Pons (tissue), 1 donor: ENCODE measurements around the gene UBE2O.
"Not testable (repeated sequence)": the region's sequence is repeated elsewhere in the genome, so short reads cannot be mapped to it uniquely, and the experiment has no call there.

Experiments
- DNase-seq: peaks from one replicate; pipeline ENCODE4 v3.0.0-alpha.2; 2016; ENCODE audit warnings: low spot score

The UBE2O gene

DNA sequence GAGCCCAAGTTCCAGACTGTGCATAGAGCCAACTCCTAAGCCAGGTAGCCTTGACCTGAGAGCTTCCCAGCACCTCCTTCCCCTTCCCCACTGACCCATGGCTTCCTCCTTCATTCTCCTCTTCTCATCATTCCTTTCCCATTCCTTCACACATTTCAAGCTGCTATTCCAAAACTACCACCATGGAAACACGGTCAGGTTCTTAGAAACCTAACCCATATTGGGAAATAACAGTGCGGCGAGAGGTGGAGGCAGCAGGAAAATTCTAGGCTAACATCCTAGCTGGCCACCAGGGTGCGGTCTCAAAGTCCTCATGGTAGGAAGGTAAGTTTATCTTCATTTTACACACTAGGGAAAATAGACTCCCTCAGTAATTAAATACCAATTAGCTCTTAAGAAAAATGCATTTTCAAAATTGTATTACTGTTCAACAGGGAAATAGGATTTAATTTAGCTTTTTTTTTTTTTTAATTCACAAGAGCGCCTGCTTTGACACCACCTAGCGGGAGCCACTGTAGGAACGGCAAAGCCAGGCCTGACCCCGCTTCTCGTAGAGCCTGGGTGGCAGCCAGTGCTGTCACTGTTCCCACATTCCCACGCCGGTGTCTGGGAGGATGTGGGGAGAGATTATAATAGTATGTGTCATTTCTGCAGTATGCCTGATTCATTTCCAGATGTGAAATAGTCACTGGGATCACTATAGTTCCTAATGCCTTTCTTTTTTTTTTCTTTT lies 82.5 kb downstream of the UBE2O start:
- no peak for DNase-seq

- DNase-seq = no peak
These were observed 83.1 kb downstream of the UBE2O start for GRCh38 chr17:76369804-76370203.

GRCh38 chr17:76369379-76369778 lies 83.6 kb downstream of the UBE2O start:
- DNase-seq = no peak

GRCh38 chr17:76368545-76368944 lies 84.4 kb downstream of the UBE2O start:
- no peak for DNase-seq

DNA sequence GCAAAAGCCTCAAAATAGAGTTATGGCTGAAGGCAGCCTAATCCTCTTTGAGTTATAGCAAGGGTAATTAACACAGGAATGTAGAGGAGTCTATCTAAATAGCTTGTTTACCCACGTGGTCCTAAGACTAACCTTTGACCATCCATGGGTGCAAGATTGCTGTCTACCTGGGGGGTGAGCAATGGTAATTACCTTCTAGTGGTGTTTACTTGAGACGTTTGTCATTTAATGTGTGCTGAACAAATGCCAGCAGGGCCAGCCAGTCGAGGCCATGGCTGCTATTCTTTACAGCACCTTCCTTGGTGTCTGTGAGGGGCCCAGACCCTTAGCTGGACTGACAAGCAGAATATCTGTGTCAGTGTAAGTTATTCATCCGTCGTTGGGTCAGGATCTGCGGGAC lies 85.3 kb downstream of the UBE2O start:
- DNase-seq = no peak

- DNase-seq = no peak
These were observed 86.7 kb downstream of the UBE2O start for GRCh38 chr17:76366247-76366646.

DNA sequence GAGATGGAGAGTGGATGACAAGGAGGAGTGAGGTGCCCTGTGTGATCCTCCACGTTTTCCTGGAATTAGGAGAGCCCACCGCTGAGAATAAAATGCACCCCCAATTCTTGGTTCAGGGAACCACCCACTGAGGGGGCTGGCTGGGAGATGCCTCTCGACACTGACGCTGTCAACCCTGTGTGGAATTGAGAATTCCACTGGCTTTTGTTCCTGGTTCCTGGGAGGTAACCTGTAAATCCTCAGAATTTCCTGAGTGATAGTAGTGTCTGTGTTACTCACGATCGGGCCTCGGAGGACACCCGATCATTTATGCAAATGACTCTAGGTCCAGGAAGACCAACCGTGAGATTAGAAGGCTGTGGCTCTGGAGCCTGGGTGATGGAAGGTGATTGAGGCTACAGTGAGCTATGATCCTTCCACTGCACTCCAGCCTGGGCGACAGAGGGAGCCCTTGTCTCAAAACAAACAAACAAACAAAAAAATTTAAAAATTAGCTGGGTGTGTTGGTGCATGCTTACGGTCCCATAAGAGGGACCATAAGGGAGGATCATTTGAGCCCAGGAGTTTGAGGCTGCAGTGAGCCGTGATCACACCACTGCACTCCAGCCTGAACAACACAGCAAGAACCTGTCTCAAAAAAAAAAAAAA lies 87.6 kb downstream of the UBE2O start:
- no peak for DNase-seq

- no peak for DNase-seq
These were observed 89.7 kb downstream of the UBE2O start for GRCh38 chr17:76363107-76363842.

GRCh38 chr17:76360461-76360860 lies 92.5 kb downstream of the UBE2O start:
- no peak for DNase-seq

GRCh38 chr17:76359776-76360175 lies 93.2 kb downstream of the UBE2O start:
- DNase-seq = not testable (repeated sequence)

GRCh38 chr17:76359375-76359774 lies 93.6 kb downstream of the UBE2O start:
- no peak for DNase-seq

- no peak for DNase-seq
These were observed 95.3 kb downstream of the UBE2O start for GRCh38 chr17:76357597-76358158.

GRCh38 chr17:76356803-76357456 lies 96.0 kb downstream of the UBE2O start:
- DNase-seq = no peak

GRCh38 chr17:76354747-76355310 lies 98.1 kb downstream of the UBE2O start:
- no peak for DNase-seq

GRCh38 chr17:76354317-76354729 lies 98.6 kb downstream of the UBE2O start:
- no peak for DNase-seq

DNA sequence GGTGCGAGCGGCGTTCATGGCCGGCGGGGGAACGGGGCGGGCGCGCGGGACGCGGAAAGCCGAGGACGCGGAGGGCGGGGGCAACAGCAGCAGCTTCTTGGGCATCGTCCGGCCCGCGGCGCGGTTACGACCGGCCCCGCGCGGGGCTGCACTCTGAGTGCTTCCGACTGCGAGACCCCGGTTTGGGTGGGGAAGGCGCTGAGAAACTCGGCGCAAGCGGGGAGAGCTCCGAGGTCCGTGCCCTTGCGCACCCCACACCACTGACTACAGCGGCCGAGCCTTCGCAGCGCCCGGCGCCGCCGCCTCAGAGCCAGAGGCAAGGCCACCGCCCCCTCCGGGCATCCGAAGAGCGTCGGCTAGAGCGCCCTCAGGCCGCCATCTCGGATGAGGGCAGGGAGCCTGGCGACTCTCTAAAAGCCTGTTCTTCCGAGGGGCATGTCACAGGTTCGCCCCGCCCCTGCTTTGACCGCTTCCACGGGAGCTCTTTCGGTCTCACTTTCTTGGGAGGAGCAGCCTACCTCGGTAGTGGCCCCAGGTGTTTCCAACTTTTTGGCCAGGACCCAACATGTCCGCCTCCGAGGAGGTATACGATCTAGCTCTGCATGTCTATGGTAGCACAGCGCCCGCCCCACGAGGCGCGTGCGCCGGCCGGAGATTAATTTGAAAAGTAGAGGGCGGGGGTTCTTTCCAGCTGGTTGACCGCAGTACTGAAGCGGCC lies 99.2 kb downstream of the UBE2O start, which contains the start of gene PRPSAP1:
PRPSAP1 (minus strand) TSS at position 318 of the 718 bp plus-strand sequence; CDS start at position 105, 213 bp downstream.
- DNase-seq = peak; percentile 91

DNA sequence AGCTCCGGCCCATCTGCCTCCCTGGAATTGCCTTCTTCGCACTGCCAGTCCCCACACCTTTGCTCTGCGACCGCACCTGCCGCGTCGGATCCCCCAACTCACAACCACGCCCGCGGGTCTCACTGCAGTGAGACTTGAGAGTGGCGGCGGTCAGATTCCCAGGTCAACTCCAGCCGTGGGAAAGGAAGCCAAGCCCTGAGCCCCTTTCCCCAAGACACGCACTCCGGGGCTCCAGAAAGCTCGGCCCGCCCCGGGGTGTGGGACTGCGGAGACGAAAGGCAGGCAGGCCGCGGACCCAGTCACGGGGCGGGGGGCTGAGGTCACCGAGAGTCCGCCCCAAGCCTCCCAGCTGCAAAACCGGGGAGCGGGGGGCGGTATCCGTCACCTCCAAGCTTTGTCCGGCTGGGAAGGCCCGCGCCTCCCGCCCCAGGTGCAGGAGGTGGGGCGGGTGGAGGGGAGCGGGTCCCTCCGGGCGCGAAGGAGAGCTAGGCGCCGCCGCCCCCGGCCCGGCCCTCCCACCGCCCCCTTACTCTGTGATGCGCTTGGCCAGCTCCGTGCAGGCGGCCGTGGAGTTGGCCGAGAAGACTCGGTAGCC lies 99.9 kb downstream of the UBE2O start:
- no peak for DNase-seq

DNA sequence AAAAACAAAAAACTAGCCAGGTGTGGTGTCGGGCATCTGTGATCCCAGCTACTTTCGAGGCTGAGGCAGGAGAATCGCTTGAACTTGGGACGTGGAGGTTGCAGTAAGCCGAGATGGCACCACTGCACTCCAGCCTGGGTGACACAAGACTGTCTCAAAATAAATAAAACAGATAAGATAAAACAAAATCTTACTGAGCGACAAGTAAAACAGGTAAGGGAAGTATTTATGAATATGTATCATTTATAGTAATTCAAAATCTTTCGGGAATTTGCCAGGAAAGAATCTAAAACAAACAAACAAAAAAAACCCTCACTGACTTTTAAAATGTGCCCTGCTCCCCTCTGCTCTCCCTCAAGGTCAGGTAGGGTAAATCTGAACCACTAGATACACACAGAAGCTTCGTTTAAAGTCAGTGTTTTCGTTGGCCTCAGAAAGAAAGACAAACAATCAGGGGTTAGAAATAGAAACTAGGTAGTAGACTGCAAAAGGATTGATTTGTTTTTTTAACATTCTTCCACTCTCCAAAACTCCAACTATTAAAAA lies 101.4 kb downstream of the UBE2O start:
- no peak for DNase-seq

DNA sequence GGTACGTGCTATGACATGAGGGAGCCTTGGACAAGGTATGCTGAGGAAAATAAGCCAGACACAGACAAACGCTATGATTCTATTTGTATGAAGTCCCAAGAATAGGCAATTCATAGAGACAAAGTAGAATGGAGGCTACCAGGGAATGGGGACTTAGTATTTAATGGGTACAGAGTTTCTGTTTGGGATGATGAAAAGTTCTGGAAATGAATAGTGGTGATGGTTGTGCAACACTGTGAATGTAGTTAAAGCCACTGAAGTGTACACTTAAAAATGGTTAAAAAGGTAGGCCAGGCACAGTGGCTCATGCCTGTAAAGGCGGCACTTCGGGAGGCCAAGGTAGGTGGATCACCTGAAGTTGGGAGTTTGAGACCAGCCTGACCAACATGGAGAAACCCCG lies 102.5 kb downstream of the UBE2O start:
- DNase-seq = no peak

DNA sequence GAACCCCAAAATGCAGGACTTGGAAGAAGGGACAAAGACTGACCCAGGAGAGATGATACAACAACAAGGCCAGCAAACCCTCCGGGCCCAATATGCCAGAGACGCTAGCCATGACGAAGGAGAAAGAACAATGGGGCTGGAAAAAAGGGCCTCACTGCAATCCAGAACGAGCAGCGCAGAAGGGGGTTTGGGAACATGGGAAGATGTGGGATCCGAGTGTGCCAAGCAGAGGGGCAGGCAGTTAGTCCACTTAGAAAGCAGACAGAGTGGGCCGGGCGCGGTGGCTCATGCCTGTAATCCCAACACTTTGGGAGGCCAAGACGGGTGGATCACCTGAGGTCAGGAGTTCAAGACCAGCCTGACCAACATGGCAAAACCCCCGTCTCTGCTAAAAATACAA lies 106.0 kb downstream of the UBE2O start:
- not testable (repeated sequence) for DNase-seq
